Testis (tissue), 3 donors: ENCODE results near the gene METAP1D. TPM values are rescaled to one million over a fixed set of nuclear protein-coding genes. Genes with fewer than 3 reads are reported as not detected.

Source experiments
- DNase-seq: peaks from one replicate; pipeline ENCODE4 v3.0.0-alpha.2; 2019
- H3K27ac ChIP-seq, 2 donors: fragments of 200-600 bp; sonication (generic); one replicate each; pipeline ENCODE4 v1.5.1; 2019
- H3K27me3 ChIP-seq: fragments of 200-600 bp; sonication (generic); one replicate; pipeline ENCODE4 v1.5.1; 2019
- H3K36me3 ChIP-seq: fragments of 200-600 bp; sonication (generic); one replicate; pipeline ENCODE4 v1.5.1; 2017; ENCODE audit warnings: low read depth; ENCODE audit errors: missing control alignments
- H3K4me1 ChIP-seq: fragments of 200-600 bp; sonication (generic); one replicate; pipeline ENCODE4 v1.5.1; 2019
- H3K4me3 ChIP-seq, 2 donors: fragments of 200-600 bp; sonication (generic); one replicate each; pipeline ENCODE4 v1.5.1; 2017 to 2019
- H3K9me3 ChIP-seq: fragments of 200-600 bp; sonication (generic); one replicate; pipeline ENCODE4 v1.5.1; 2017
- CTCF ChIP-seq, 3 experiments: fragments of 450-650 bp in 2 of 3; fragments of 200-600 bp in 1 of 3; sonication (generic) in 1 of 3; IDR thresholded peaks; one replicate each; pipeline ENCODE4 v1.5.1; 2016 to 2019; ENCODE audit warnings: antibody characterized with exemption in 3 of 3, mild to moderate bottlenecking in 2 of 3, moderate library complexity in 1 of 3
- POLR2A ChIP-seq: fragments of 450-650 bp; IDR thresholded peaks from one replicate; pipeline ENCODE4 v1.6.1; 2017; ENCODE audit warnings: antibody characterized with exemption, mild to moderate bottlenecking, moderate library complexity
- WGBS, 2 donors: methylation state at CpG; one replicate each; pipeline ENCODE4 v1.1.5; 2018; 5-methylcytosine and 5-hydroxymethylcytosine counted together
- intact Hi-C: fragments of 100-400 bp; cut with DNase I; formaldehyde crosslinking; loops from one replicate; pipeline ENCODE4 v1.15.1; 2023; ENCODE audit warnings: low total_unique reads
- polyA plus RNA-seq: library from polyadenylated mRNA; stranded (reverse); fragments of 350-450 nt; fragmentation: Illumina TruSeq; extraction: RNeasy Lipid Tissue Mini Kit (QIAGEN cat#74804); gene quantifications from one replicate; pipeline ENCODE4 v1.2.3, GENCODE V29; 2014; ENCODE audit warnings: low read depth, low replicate concordance; ENCODE audit not compliant: insufficient read depth
- total RNA-seq, 2 donors: library from RNA; depleted of rRNA; stranded (reverse); fragments of >200 nt; gene quantifications; one replicate each; pipeline ENCODE4 v1.2.3, GENCODE V29; 2016

METAP1D gene
- total and polyA plus RNA-seq, 3 donors from 2014 or later = 4.5 to 15.3 (median 13.6) TPM

- Histone ChIP-seq H3K36me3 (no peaks in the 10 kb centered on the region), H3K27ac (no peak overlapping the region), H3K27me3 (no peaks in the 10 kb centered on the region), H3K9me3 (no peaks in the 10 kb centered on the region), H3K4me3 (peak overlapping the region; percentile 69 to 70), H3K4me1 (peaks cover 4% of the 10 kb centered on the region)
- 14 to 41% methylated on average over 4 of the region's 4 CpGs for WGBS, 2 donors
- DNase-seq = no peak
- intact Hi-C loops = no loop called here
- no peak for TF ChIP-seq CTCF (IDR thresholded peaks at IDR 0.05)
- no peak for TF ChIP-seq POLR2A
Observed at GRCh38 chr2:171999161-171999560, 592 bp upstream of the METAP1D start.

- TF ChIP-seq CTCF (IDR thresholded peaks at IDR 0.05) (no peak), POLR2A (no peak)
- WGBS, 2 donors = 58 to 65% methylated on average over 13 of the region's 13 CpGs
- no peaks in the 10 kb centered on the region for H3K9me3 ChIP-seq
- H3K36me3 ChIP-seq = no peaks in the 10 kb centered on the region
- H3K4me3 ChIP-seq = peak overlapping the region in 1 of 2 donors; percentile 69
- intact Hi-C loops = no loop called here
- no peak overlapping the region for H3K27ac ChIP-seq
- DNase-seq = no peak
- no peaks in the 10 kb centered on the region for H3K27me3 ChIP-seq
- H3K4me1 ChIP-seq = peaks cover 4% of the 10 kb centered on the region
Observed at GRCh38 chr2:172000696-172001361, 1.1 kb downstream of the METAP1D start.

- 90 to 96% methylated on average over 1 of the region's 1 CpG for WGBS, 2 donors
- Histone ChIP-seq H3K27me3 (no peaks in the 10 kb centered on the region), H3K4me1 (peaks cover 2% of the 10 kb centered on the region), H3K36me3 (no peaks in the 10 kb centered on the region), H3K9me3 (no peaks in the 10 kb centered on the region), H3K4me3 (no peak overlapping the region), H3K27ac (no peak overlapping the region)
- DNase-seq = no peak
- TF ChIP-seq POLR2A (no peak), CTCF (IDR thresholded peaks at IDR 0.05) (no peak)
- intact Hi-C loops = no loop called here
Observed at GRCh38 chr2:172007372-172007771, 7.6 kb downstream of the METAP1D start.

GRCh38 chr2:172009823-172010222, 10.1 kb downstream of the METAP1D start:
- Histone ChIP-seq H3K4me1 (peaks cover 13% of the 10 kb centered on the region), H3K27me3 (no peaks in the 10 kb centered on the region), H3K27ac (no peak overlapping the region), H3K4me3 (no peak overlapping the region), H3K9me3 (no peaks in the 10 kb centered on the region), H3K36me3 (no peaks in the 10 kb centered on the region)
- no peak for DNase-seq
- 84 to 90% methylated on average over 4 of the region's 4 CpGs for WGBS, 2 donors
- TF ChIP-seq POLR2A (no peak), CTCF (IDR thresholded peaks at IDR 0.05) (no peak)
- intact Hi-C loops = no loop called here
